ENCODE results near the gene JHY.
"Not testable (repeated sequence)": the region's sequence is repeated elsewhere in the genome, so short reads cannot be mapped to it uniquely, and the experiment has no call there.

The JHY gene

GRCh38 chr11:122853971-122854446, 28.6 kb upstream of the JHY start:
- no peaks in the 10 kb centered on the region for H3K36me3 ChIP-seq (ENCODE audit: insufficient read depth, low read length)
- H3K27me3 ChIP-seq (ENCODE audit: insufficient read depth, low read length): no peaks in the 10 kb centered on the region
- H3K9me2 ChIP-seq (ENCODE audit: low read depth, low read length): no peaks in the 10 kb centered on the region
- H2AFZ ChIP-seq (ENCODE audit: low read length): no peak overlapping the region
- H3K4me1 ChIP-seq (ENCODE audit: insufficient read depth, low read length, severe bottlenecking): peaks cover 39% of the 10 kb centered on the region
- H3K9me3 ChIP-seq (ENCODE audit: low read length): no peaks in the 10 kb centered on the region
- no peak overlapping the region for H3K27ac ChIP-seq (ENCODE audit: low read depth, low read length, poor library complexity, severe bottlenecking)
- H3K4me2 ChIP-seq (ENCODE audit: low read length): no peak overlapping the region
- no peaks in the 10 kb centered on the region for H3F3A ChIP-seq (ENCODE audit: insufficient read depth, low read length)
- H3K79me2 ChIP-seq (ENCODE audit: insufficient read depth, low read length): no peaks in the 10 kb centered on the region
- H3K4me3 ChIP-seq (ENCODE audit: low read depth, low read length, poor library complexity, severe bottlenecking): no peak overlapping the region
- H4K20me1 ChIP-seq (ENCODE audit: insufficient read depth, low read length): no peaks in the 10 kb centered on the region
- H3K9ac ChIP-seq (ENCODE audit: low read length): no peak overlapping the region
- TF ChIP-seq, protein P1, sequence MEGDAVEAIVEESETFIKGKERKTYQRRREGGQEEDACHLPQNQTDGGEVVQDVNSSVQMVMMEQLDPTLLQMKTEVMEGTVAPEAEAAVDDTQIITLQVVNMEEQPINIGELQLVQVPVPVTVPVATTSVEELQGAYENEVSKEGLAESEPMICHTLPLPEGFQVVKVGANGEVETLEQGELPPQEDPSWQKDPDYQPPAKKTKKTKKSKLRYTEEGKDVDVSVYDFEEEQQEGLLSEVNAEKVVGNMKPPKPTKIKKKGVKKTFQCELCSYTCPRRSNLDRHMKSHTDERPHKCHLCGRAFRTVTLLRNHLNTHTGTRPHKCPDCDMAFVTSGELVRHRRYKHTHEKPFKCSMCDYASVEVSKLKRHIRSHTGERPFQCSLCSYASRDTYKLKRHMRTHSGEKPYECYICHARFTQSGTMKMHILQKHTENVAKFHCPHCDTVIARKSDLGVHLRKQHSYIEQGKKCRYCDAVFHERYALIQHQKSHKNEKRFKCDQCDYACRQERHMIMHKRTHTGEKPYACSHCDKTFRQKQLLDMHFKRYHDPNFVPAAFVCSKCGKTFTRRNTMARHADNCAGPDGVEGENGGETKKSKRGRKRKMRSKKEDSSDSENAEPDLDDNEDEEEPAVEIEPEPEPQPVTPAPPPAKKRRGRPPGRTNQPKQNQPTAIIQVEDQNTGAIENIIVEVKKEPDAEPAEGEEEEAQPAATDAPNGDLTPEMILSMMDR (IDR thresholded peaks at IDR 0.05; ENCODE audit: low read length): peak; percentile 69
- no peak for TF ChIP-seq EZH2 (IDR thresholded peaks at IDR 0.05; ENCODE audit: borderline replicate concordance, low read length)

DNA sequence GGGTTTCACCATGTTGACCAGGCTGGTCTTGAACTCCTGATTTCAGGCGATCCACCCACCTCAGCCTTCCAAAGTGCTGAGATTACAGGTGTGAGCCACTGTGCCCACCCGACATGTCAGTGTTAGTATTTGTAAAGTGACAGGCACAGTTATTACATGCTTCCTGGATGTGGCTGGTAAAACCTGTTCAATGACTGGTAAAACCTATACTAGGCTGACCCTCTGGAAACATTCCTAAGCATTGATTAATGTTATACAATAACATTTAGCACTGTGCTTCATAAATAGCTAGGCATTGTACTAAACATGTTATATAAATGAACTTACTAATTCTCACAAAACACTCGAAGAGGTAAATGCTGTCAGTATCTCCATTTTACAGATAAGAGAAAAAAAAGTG, 20.9 kb upstream of the JHY start:
- no peak overlapping the region for H3K4me2 ChIP-seq (ENCODE audit: low read length)
- no peak for TF ChIP-seq EZH2 (IDR thresholded peaks at IDR 0.05; ENCODE audit: borderline replicate concordance, low read length)
- TF ChIP-seq, protein P1 (IDR thresholded peaks at IDR 0.05; ENCODE audit: low read length): no peak
- H3K9me3 ChIP-seq (ENCODE audit: low read length): no peaks in the 10 kb centered on the region
- no peak overlapping the region for H3K27ac ChIP-seq (ENCODE audit: low read depth, low read length, poor library complexity, severe bottlenecking)
- H3K9me2 ChIP-seq (ENCODE audit: low read depth, low read length): no peaks in the 10 kb centered on the region
- H2AFZ ChIP-seq (ENCODE audit: low read length): no peak overlapping the region
- no peaks in the 10 kb centered on the region for H3K27me3 ChIP-seq (ENCODE audit: insufficient read depth, low read length)
- H3K4me1 ChIP-seq (ENCODE audit: insufficient read depth, low read length, severe bottlenecking): no peaks in the 10 kb centered on the region
- no peak overlapping the region for H3K4me3 ChIP-seq (ENCODE audit: low read depth, low read length, poor library complexity, severe bottlenecking)
- H4K20me1 ChIP-seq (ENCODE audit: insufficient read depth, low read length): no peaks in the 10 kb centered on the region
- no peaks in the 10 kb centered on the region for H3F3A ChIP-seq (ENCODE audit: insufficient read depth, low read length)
- H3K79me2 ChIP-seq (ENCODE audit: insufficient read depth, low read length): no peaks in the 10 kb centered on the region
- no peaks in the 10 kb centered on the region for H3K36me3 ChIP-seq (ENCODE audit: insufficient read depth, low read length)
- H3K9ac ChIP-seq (ENCODE audit: low read length): no peak overlapping the region

DNA sequence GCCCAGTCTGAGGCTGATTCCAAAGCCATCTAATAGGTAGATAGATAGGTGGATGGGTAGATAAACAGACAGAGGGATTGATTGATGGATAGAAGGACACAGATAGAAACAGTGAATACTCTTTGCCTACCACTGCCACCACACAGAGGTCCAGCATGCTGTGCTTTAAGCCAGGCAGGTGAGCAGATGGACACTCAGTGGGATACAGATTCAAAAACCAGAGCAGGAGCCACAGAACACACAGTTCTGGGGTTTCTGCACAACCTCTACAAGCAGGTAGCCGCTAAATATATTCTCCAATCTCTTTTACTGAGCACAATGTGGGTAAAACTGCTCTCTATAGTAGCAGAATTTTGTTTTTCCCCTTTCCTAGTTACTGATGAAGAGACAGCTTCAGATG, 20.5 kb upstream of the JHY start:
- H3K9me2 ChIP-seq (ENCODE audit: low read depth, low read length): no peaks in the 10 kb centered on the region
- H2AFZ ChIP-seq (ENCODE audit: low read length): no peak overlapping the region
- no peaks in the 10 kb centered on the region for H3K27me3 ChIP-seq (ENCODE audit: insufficient read depth, low read length)
- H3K36me3 ChIP-seq (ENCODE audit: insufficient read depth, low read length): no peaks in the 10 kb centered on the region
- H4K20me1 ChIP-seq (ENCODE audit: insufficient read depth, low read length): no peaks in the 10 kb centered on the region
- H3K4me2 ChIP-seq (ENCODE audit: low read length): no peak overlapping the region
- H3K27ac ChIP-seq (ENCODE audit: low read depth, low read length, poor library complexity, severe bottlenecking): no peak overlapping the region
- H3K4me3 ChIP-seq (ENCODE audit: low read depth, low read length, poor library complexity, severe bottlenecking): no peak overlapping the region
- H3K9me3 ChIP-seq (ENCODE audit: low read length): no peaks in the 10 kb centered on the region
- TF ChIP-seq, protein P1 (IDR thresholded peaks at IDR 0.05; ENCODE audit: low read length): no peak
- no peak for TF ChIP-seq EZH2 (IDR thresholded peaks at IDR 0.05; ENCODE audit: borderline replicate concordance, low read length)
- H3K9ac ChIP-seq (ENCODE audit: low read length): no peak overlapping the region
- H3K79me2 ChIP-seq (ENCODE audit: insufficient read depth, low read length): no peaks in the 10 kb centered on the region
- H3F3A ChIP-seq (ENCODE audit: insufficient read depth, low read length): no peaks in the 10 kb centered on the region
- no peaks in the 10 kb centered on the region for H3K4me1 ChIP-seq (ENCODE audit: insufficient read depth, low read length, severe bottlenecking)

DNA sequence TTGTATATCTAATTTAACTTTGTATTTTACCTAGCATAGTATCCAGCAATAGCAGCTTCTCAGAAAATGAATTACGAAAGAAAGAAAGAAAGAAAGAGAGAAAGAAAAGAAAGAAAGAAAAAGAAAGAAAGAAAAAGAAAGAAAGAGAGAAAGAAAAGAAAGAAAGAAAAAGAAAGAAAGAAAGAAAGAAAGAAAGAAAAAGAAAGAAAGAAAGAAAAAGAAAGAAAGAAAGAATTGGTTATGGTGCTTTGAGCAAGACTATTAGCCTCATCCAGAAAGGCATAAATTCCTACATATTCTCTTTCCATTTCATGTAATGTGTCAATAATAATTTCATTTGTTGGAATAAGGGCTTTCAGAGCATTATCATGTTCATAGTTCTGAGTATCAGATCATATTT, 19.4 kb upstream of the JHY start:
- not testable (repeated sequence) for H3K4me1 ChIP-seq (ENCODE audit: insufficient read depth, low read length, severe bottlenecking); H3K9me2 ChIP-seq (ENCODE audit: low read depth, low read length); H4K20me1 ChIP-seq (ENCODE audit: insufficient read depth, low read length); H3K9ac ChIP-seq (ENCODE audit: low read length); H3K27ac ChIP-seq (ENCODE audit: low read depth, low read length, poor library complexity, severe bottlenecking); H3K27me3 ChIP-seq (ENCODE audit: insufficient read depth, low read length); H3K4me2 ChIP-seq (ENCODE audit: low read length); H3K9me3 ChIP-seq (ENCODE audit: low read length); H2AFZ ChIP-seq (ENCODE audit: low read length); H3K79me2 ChIP-seq (ENCODE audit: insufficient read depth, low read length); H3K4me3 ChIP-seq (ENCODE audit: low read depth, low read length, poor library complexity, severe bottlenecking); H3K36me3 ChIP-seq (ENCODE audit: insufficient read depth, low read length); H3F3A ChIP-seq (ENCODE audit: insufficient read depth, low read length)
